Measurements from ENCODE around the gene SULT1C4.
"Not testable (repeated sequence)": the region's sequence is repeated elsewhere in the genome, so short reads cannot be mapped to it uniquely, and the experiment has no call there.

The SULT1C4 gene

DNA sequence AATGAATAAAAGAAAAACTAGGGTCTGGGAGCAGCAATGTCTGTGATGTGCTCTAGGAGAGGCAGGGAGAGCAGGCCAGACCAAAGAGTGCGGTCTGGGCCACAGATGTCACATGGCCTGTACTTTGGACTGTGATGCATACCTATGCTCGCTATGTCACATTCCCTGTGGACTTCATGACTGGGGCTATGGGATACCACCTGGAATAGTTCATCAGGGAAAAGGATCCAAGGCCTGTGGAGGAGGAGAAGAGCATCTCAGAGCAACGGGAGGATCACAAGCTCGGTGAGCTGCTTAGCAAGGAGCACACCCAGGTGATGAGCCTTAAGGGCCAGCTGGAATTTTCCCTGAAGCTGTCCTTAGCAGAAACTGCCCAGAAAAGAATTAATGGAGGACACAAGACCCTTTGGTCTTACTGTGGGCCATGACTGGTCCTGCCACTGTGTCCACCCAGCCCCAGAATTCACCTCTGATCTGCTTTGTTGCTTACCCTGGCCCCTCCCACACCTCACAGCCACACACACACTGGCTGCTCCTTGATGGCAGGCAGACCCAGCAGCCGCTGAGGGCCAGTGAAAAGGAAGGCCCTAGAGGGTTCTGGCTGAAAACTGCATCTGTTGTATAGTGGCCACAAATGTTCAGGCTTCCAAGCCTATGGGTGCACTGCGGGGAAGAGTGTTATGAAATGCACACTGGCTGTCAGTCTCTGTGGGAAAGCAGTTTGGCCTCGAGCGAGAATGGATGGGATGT is 45.9 kb downstream of the SULT1C4 start:
- Histone ChIP-seq H3K9ac (ENCODE audit: low read length) (no peak overlapping the region), H3K4me1 (ENCODE audit: control insufficient read depth, insufficient read depth, low read length) (no peaks in the 10 kb centered on the region), H3K27me3 (ENCODE audit: control insufficient read depth, insufficient read depth, low read length) (no peaks in the 10 kb centered on the region), H3K4me3 (ENCODE audit: low read length) (no peak overlapping the region), H3K9me3 (ENCODE audit: control insufficient read depth, low read length) (no peaks in the 10 kb centered on the region), H3K36me3 (ENCODE audit: control insufficient read depth, insufficient read depth, low read length) (no peaks in the 10 kb centered on the region)

DNA sequence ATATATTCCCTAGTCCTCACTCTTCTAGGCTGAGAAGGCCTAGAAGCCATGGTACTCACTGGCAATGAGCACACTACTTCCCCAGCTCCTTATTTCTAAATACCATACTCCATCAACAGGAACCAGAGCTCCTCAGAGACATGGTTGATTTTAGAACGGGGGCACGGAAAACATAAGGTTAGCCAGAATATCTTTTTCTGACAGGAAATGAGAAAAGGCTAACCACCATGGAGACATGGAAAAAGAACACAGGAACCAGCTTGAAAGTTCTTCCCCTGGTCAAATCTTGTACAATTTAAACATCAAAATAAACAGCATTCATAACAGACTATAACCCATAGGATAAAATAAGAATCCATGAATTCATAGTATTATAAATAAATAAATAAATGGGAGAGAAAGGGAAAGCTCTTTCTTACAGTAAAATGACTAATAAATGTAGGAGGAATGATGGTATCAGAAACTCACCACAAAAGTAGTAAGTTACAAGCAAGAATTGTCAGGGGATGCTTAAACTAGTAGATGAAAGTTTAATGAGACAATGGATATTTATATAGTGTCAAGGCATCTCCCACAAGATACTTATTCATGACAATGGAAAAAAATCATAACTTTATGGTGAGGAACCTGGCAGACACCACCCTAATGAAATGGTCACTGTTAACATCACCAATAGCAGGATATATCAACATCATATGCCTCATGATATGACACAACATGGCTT is 50.7 kb downstream of the SULT1C4 start:
- H3K9me3 ChIP-seq (ENCODE audit: control insufficient read depth, low read length) = no peaks in the 10 kb centered on the region
- H3K4me3 ChIP-seq (ENCODE audit: low read length) = no peak overlapping the region
- H3K4me1 ChIP-seq (ENCODE audit: control insufficient read depth, insufficient read depth, low read length) = no peaks in the 10 kb centered on the region
- H3K9ac ChIP-seq (ENCODE audit: low read length) = no peak overlapping the region
- no peaks in the 10 kb centered on the region for H3K36me3 ChIP-seq (ENCODE audit: control insufficient read depth, insufficient read depth, low read length)
- H3K27me3 ChIP-seq (ENCODE audit: control insufficient read depth, insufficient read depth, low read length) = no peaks in the 10 kb centered on the region

DNA sequence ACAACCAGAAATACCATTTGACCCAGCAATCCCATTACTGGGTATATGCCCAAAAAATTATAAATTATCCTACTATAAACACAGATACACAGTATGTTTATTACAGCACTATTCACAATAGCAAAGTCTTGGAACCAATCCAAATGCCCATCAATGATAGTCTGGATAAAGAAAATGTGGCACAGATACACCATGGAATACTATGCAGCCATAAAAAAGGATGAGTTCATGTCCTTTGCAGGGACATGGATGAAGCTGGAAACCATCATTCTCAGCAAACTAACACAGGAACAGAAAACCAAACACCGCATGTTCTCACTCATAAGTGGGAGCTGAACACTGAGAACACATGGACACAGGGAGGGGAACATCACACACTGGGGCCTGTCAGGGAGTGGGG is 57.8 kb downstream of the SULT1C4 start:
- not testable (repeated sequence) for H3K9ac ChIP-seq (ENCODE audit: low read length); H3K27me3 ChIP-seq (ENCODE audit: control insufficient read depth, insufficient read depth, low read length); H3K4me3 ChIP-seq (ENCODE audit: low read length); H3K4me1 ChIP-seq (ENCODE audit: control insufficient read depth, insufficient read depth, low read length); H3K36me3 ChIP-seq (ENCODE audit: control insufficient read depth, insufficient read depth, low read length); H3K9me3 ChIP-seq (ENCODE audit: control insufficient read depth, low read length)

DNA sequence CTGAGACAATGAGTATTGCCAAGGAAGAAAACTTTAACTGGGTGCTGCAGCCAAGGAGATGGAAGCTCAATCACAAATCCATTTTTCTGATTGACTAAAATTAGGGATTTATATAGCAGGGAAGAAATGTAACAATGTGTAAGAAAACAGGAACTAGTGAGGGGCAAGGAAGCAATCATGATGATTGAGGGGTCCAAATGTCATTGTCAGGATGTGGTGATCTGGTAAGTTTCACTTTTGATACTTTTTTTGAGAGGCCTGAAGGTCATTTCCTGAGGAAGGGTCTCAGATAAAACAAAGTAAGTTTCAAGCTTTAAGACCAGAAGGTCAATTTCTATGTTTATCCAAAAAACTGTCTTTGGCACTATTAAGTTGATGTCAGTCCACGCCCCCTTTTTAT is 59.2 kb downstream of the SULT1C4 start:
- no peaks in the 10 kb centered on the region for H3K27me3 ChIP-seq (ENCODE audit: control insufficient read depth, insufficient read depth, low read length)

More for the DNA sequence above, 59.2 kb downstream of the SULT1C4 start:
- Histone ChIP-seq H3K9me3 (ENCODE audit: control insufficient read depth, low read length) (no peaks in the 10 kb centered on the region), H3K36me3 (ENCODE audit: control insufficient read depth, insufficient read depth, low read length) (no peaks in the 10 kb centered on the region), H3K4me3 (ENCODE audit: low read length) (no peak overlapping the region), H3K4me1 (ENCODE audit: control insufficient read depth, insufficient read depth, low read length) (peaks cover 6% of the 10 kb centered on the region), H3K9ac (ENCODE audit: low read length) (no peak overlapping the region)

Data from mucosa of stomach (tissue), 1 donor.